ENCODE data around the gene PSMD1.

GRCh38 chr2:231039294-231039664 is 17.4 kb upstream of the PSMD1 start:
- TF ChIP-seq CTCF (IDR thresholded peaks at IDR 0.05): no peak
- no peak for TF ChIP-seq EP300 (IDR thresholded peaks at IDR 0.05)
